HL-60 (cell line): Measurements from ENCODE around the gene SGCG.

Experiments used
- GABPA ChIP-seq: IDR thresholded peaks from 2 replicates; pipeline ENCODE4 v1.6.1; 2012; ENCODE audit warnings: low read depth
- POLR2AphosphoS5 ChIP-seq: IDR thresholded peaks from 2 replicates; pipeline ENCODE4 v1.6.1; 2012; ENCODE audit warnings: low read depth
- TF ChIP-seq, protein P1 (sequence below): IDR thresholded peaks from 2 replicates; pipeline ENCODE4 v1.6.1; 2012; ENCODE audit warnings: low read depth; ENCODE audit not compliant: insufficient replicate concordance
- TF ChIP-seq, protein P2 (sequence below): IDR thresholded peaks from one replicate; pipeline ENCODE4 v1.5.1; 2011; ENCODE audit warnings: low read length, control low read depth, inconsistent platforms; ENCODE audit not compliant: insufficient read depth

DNA sequence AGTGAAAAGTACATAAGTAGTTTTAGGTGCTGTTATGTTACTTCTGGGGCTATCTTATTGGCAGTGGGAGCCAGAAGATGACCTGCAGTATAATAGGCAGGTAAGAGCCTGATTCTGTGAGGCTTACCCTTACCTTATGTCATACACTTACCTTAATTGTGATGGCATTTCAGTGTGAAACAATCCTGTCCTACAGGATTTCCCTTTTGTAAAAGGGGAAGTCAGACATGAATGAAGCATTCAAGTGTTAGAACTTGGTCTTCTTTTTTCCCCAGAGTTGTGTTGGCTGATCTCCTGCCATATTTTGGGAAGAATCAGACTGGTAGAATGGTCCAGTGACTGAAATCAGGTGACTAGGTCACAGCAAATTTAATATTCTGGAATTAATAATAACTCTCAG lies 55.2 kb downstream of the SGCG start:
- TF ChIP-seq POLR2AphosphoS5, result no peak
- TF ChIP-seq, protein P1, sequence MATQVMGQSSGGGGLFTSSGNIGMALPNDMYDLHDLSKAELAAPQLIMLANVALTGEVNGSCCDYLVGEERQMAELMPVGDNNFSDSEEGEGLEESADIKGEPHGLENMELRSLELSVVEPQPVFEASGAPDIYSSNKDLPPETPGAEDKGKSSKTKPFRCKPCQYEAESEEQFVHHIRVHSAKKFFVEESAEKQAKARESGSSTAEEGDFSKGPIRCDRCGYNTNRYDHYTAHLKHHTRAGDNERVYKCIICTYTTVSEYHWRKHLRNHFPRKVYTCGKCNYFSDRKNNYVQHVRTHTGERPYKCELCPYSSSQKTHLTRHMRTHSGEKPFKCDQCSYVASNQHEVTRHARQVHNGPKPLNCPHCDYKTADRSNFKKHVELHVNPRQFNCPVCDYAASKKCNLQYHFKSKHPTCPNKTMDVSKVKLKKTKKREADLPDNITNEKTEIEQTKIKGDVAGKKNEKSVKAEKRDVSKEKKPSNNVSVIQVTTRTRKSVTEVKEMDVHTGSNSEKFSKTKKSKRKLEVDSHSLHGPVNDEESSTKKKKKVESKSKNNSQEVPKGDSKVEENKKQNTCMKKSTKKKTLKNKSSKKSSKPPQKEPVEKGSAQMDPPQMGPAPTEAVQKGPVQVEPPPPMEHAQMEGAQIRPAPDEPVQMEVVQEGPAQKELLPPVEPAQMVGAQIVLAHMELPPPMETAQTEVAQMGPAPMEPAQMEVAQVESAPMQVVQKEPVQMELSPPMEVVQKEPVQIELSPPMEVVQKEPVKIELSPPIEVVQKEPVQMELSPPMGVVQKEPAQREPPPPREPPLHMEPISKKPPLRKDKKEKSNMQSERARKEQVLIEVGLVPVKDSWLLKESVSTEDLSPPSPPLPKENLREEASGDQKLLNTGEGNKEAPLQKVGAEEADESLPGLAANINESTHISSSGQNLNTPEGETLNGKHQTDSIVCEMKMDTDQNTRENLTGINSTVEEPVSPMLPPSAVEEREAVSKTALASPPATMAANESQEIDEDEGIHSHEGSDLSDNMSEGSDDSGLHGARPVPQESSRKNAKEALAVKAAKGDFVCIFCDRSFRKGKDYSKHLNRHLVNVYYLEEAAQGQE, result no peak
- TF ChIP-seq, protein P2, sequence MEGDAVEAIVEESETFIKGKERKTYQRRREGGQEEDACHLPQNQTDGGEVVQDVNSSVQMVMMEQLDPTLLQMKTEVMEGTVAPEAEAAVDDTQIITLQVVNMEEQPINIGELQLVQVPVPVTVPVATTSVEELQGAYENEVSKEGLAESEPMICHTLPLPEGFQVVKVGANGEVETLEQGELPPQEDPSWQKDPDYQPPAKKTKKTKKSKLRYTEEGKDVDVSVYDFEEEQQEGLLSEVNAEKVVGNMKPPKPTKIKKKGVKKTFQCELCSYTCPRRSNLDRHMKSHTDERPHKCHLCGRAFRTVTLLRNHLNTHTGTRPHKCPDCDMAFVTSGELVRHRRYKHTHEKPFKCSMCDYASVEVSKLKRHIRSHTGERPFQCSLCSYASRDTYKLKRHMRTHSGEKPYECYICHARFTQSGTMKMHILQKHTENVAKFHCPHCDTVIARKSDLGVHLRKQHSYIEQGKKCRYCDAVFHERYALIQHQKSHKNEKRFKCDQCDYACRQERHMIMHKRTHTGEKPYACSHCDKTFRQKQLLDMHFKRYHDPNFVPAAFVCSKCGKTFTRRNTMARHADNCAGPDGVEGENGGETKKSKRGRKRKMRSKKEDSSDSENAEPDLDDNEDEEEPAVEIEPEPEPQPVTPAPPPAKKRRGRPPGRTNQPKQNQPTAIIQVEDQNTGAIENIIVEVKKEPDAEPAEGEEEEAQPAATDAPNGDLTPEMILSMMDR, result no peak
- no peak for TF ChIP-seq GABPA
